ENCODE results near the gene NOC2L. TPM values are rescaled to one million over a fixed set of nuclear protein-coding genes. Genes with fewer than 3 reads are reported as not detected.

The NOC2L gene
- polyA plus RNA-seq, 2 of the 4 experiments (the other 2 are of a cell fraction), result 48.4 to 73.5 TPM

DNA sequence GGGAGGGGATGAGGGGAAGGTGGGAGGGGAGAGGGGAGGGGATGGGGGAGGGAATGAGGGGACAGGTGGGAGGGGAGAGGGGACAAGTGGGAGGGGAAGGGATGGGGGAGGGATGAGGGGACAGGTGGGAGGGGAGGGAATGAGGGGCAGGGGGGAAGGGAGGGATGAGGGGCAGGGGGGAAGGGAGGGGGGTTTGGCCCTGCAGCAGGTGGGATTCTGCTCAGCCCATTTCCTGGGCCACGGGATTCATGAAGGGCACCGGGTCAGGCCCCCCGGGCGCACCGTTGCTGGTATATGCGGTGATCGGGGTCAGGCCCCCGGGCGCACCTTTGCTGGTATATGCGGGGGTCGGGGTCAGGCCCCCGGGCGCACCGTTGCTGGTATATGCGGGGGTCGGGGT, 50.4 kb downstream of the NOC2L start:
- Histone ChIP-seq H3K4me1 (peaks cover 72% of the 10 kb centered on the region), H3K9me3 (no peaks in the 10 kb centered on the region), H3K4me2 (no peak overlapping the region), H3K27ac (no peak overlapping the region), H3K4me3 (no peak overlapping the region)
- 100% methylated on average over 1 of the region's 16 CpGs for WGBS (ENCODE audit: missing lambda C conversion rate)
- ATAC-seq (no peak), FAIRE-seq (no peak), DNase-seq (ENCODE audit: low read depth in 1 of 2, low spot score in 1 of 2) (no peak)
- CTCF ChIA-PET, result no interaction called here
- POLR2A ChIA-PET, result no interaction called here
- no peak for TF ChIP-seq POLR2AphosphoS2 (conservative IDR thresholded peaks at IDR 0.05; ENCODE audit: low read length)
- no peak for TF ChIP-seq EP300 (IDR thresholded peaks at IDR 0.05)
- TF ChIP-seq CEBPB (IDR thresholded peaks at IDR 0.05), result no peak
- no peak for TF ChIP-seq RNF2 (IDR thresholded peaks at IDR 0.05; ENCODE audit: borderline replicate concordance, low read depth)
- no peak for TF ChIP-seq HEYL (CRISPR knock-in tag; IDR thresholded peaks at IDR 0.05)
- TF ChIP-seq RAD21 (conservative IDR thresholded peaks at IDR 0.05 in 1 of 2, IDR thresholded peaks at IDR 0.05 in 1 of 2), result no peak
- TF ChIP-seq ZSCAN20 (CRISPR knock-in tag; IDR thresholded peaks at IDR 0.05), result no peak
- TF ChIP-seq POLR2A (IDR thresholded peaks at IDR 0.05; ENCODE audit: low read length), result no peak
- no peak for TF ChIP-seq RFX5 (IDR thresholded peaks at IDR 0.05)
- TF ChIP-seq, protein P1, sequence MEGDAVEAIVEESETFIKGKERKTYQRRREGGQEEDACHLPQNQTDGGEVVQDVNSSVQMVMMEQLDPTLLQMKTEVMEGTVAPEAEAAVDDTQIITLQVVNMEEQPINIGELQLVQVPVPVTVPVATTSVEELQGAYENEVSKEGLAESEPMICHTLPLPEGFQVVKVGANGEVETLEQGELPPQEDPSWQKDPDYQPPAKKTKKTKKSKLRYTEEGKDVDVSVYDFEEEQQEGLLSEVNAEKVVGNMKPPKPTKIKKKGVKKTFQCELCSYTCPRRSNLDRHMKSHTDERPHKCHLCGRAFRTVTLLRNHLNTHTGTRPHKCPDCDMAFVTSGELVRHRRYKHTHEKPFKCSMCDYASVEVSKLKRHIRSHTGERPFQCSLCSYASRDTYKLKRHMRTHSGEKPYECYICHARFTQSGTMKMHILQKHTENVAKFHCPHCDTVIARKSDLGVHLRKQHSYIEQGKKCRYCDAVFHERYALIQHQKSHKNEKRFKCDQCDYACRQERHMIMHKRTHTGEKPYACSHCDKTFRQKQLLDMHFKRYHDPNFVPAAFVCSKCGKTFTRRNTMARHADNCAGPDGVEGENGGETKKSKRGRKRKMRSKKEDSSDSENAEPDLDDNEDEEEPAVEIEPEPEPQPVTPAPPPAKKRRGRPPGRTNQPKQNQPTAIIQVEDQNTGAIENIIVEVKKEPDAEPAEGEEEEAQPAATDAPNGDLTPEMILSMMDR (IDR thresholded peaks at IDR 0.05), result no peak
- TF ChIP-seq KDM1A (IDR thresholded peaks at IDR 0.05; ENCODE audit: low read depth), result no peak
- TF ChIP-seq HOXA7 (CRISPR knock-in tag; IDR thresholded peaks at IDR 0.05), result no peak
- TF ChIP-seq RCOR1 (IDR thresholded peaks at IDR 0.05; ENCODE audit: low read depth, low read length), result no peak
- TF ChIP-seq SMC3 (IDR thresholded peaks at IDR 0.05), result no peak
- no peak for TF ChIP-seq EHF (CRISPR knock-in tag; IDR thresholded peaks at IDR 0.05)
- TF ChIP-seq MAZ (IDR thresholded peaks at IDR 0.05; ENCODE audit: borderline replicate concordance, low read depth, low read length), result no peak

DNA sequence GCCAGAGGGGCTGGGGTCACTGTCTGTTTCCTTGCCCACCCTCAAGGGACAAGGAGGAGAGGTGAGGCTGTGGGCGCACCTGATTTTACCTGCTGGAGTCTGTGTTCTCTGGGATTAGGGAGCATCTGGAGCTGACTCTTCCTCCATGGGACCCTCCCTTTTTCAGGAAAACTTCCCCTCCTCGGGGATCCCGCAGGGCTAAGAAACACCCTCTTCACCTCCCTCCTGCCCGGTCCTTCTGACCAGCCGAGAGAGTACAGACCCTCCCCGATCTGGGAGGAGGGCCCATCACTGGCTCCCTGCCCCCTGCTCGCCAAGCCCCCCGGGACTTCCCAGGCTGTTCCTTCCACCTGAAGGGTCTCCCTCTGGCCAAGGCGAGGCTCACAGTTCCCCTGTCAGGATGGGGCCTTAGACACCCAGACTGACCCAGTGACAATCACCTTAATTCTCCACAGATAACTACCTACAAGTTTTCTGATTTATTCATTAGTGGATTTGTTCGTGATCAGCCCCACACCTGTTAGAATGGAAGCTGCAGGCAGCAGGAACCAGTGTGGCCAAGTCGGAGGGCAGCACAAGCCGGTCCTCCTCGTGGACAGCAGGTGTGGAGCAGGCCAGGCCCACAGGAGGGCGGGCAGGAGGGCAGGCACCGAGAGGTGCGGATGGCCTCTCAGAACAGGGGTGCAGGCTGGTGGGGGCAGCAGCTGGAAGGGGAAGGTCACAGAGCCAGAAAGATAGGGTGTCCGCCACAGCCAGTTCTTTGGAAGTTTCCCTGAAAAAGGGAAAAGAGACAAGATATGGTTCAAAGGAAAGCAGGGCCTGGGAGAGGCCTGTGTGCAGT, 51.2 kb downstream of the NOC2L start:
- no peak for TF ChIP-seq NPAS2 (CRISPR knock-in tag; IDR thresholded peaks at IDR 0.05; ENCODE audit: borderline replicate concordance)
- no peak for TF ChIP-seq RNF2 (IDR thresholded peaks at IDR 0.05; ENCODE audit: borderline replicate concordance, low read depth)
- TF ChIP-seq MAFK (IDR thresholded peaks at IDR 0.05; ENCODE audit: partially characterized antibody), result no peak
- TF ChIP-seq, protein P2, sequence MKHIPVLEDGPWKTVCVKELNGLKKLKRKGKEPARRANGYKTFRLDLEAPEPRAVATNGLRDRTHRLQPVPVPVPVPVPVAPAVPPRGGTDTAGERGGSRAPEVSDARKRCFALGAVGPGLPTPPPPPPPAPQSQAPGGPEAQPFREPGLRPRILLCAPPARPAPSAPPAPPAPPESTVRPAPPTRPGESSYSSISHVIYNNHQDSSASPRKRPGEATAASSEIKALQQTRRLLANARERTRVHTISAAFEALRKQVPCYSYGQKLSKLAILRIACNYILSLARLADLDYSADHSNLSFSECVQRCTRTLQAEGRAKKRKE (CRISPR knock-in tag; IDR thresholded peaks at IDR 0.05; ENCODE audit: low read depth), result no peak
- no peak for TF ChIP-seq ESRRA (IDR thresholded peaks at IDR 0.05; ENCODE audit: borderline replicate concordance, low read length)
- TF ChIP-seq, protein P3, sequence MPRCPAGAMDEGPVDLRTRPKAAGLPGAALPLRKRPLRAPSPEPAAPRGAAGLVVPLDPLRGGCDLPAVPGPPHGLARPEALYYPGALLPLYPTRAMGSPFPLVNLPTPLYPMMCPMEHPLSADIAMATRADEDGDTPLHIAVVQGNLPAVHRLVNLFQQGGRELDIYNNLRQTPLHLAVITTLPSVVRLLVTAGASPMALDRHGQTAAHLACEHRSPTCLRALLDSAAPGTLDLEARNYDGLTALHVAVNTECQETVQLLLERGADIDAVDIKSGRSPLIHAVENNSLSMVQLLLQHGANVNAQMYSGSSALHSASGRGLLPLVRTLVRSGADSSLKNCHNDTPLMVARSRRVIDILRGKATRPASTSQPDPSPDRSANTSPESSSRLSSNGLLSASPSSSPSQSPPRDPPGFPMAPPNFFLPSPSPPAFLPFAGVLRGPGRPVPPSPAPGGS (IDR thresholded peaks at IDR 0.05), result no peak
- TF ChIP-seq, protein P4, sequence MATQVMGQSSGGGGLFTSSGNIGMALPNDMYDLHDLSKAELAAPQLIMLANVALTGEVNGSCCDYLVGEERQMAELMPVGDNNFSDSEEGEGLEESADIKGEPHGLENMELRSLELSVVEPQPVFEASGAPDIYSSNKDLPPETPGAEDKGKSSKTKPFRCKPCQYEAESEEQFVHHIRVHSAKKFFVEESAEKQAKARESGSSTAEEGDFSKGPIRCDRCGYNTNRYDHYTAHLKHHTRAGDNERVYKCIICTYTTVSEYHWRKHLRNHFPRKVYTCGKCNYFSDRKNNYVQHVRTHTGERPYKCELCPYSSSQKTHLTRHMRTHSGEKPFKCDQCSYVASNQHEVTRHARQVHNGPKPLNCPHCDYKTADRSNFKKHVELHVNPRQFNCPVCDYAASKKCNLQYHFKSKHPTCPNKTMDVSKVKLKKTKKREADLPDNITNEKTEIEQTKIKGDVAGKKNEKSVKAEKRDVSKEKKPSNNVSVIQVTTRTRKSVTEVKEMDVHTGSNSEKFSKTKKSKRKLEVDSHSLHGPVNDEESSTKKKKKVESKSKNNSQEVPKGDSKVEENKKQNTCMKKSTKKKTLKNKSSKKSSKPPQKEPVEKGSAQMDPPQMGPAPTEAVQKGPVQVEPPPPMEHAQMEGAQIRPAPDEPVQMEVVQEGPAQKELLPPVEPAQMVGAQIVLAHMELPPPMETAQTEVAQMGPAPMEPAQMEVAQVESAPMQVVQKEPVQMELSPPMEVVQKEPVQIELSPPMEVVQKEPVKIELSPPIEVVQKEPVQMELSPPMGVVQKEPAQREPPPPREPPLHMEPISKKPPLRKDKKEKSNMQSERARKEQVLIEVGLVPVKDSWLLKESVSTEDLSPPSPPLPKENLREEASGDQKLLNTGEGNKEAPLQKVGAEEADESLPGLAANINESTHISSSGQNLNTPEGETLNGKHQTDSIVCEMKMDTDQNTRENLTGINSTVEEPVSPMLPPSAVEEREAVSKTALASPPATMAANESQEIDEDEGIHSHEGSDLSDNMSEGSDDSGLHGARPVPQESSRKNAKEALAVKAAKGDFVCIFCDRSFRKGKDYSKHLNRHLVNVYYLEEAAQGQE (IDR thresholded peaks at IDR 0.05), result no peak
- TF ChIP-seq FOSL2 (IDR thresholded peaks at IDR 0.05), result no peak
- no peak for TF ChIP-seq FOSL2 (CRISPR knock-in tag; IDR thresholded peaks at IDR 0.05)
- no peak for TF ChIP-seq JUNB (IDR thresholded peaks at IDR 0.05)
- no peak for TF ChIP-seq PHF8 (IDR thresholded peaks at IDR 0.05; ENCODE audit: borderline replicate concordance, low read depth)
- no peak for TF ChIP-seq SMC3 (IDR thresholded peaks at IDR 0.05)
- no peak for TF ChIP-seq EHMT2 (IDR thresholded peaks at IDR 0.05; ENCODE audit: low read depth)
- TF ChIP-seq KDM1A (IDR thresholded peaks at IDR 0.05; ENCODE audit: low read depth), result no peak
- no peak for TF ChIP-seq ZFP36 (IDR thresholded peaks at IDR 0.05; ENCODE audit: borderline replicate concordance, partially characterized antibody)
- TF ChIP-seq, protein P5, sequence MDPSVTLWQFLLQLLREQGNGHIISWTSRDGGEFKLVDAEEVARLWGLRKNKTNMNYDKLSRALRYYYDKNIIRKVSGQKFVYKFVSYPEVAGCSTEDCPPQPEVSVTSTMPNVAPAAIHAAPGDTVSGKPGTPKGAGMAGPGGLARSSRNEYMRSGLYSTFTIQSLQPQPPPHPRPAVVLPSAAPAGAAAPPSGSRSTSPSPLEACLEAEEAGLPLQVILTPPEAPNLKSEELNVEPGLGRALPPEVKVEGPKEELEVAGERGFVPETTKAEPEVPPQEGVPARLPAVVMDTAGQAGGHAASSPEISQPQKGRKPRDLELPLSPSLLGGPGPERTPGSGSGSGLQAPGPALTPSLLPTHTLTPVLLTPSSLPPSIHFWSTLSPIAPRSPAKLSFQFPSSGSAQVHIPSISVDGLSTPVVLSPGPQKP (IDR thresholded peaks at IDR 0.05; ENCODE audit: low read depth, low read length), result no peak
- FAIRE-seq, result no peak
- 90% methylated on average over 12 of the region's 17 CpGs for WGBS (ENCODE audit: missing lambda C conversion rate)
- peak overlapping the region; percentile 75 to 93; a peak in 5 of 6 replicates for H3K27ac ChIP-seq
- H3K4me3 ChIP-seq, result no peak overlapping the region
- H3K4me2 ChIP-seq, result peak overlapping the region; percentile 95; the same call in 1 of the 3 replicates
- CTCF ChIA-PET, result interaction anchor here (0.9 to 1.2 kb wide), 2 partner anchors 24 to 30 kb away, joined by 3 read pairs; no protein-coding TSS in a partner anchor
- POLR2A ChIA-PET, result no interaction called here
- no peaks in the 10 kb centered on the region for H3K9me3 ChIP-seq
- H3K4me1 ChIP-seq, result peaks cover 67% of the 10 kb centered on the region
- DNase-seq (ENCODE audit: low read depth in 1 of 2, low spot score in 1 of 2), result no peak
- no peak for ATAC-seq

Measured in A549 (cell line).